Caco-2 (cell line): ENCODE measurements around the gene TCERG1. TPM values are rescaled to one million over a fixed set of nuclear protein-coding genes. Genes with fewer than 3 reads are reported as not detected.

Source experiments
- BruUV-seq: library from RNA; stranded (reverse); fragments of 400-500 nt; replicated peaks from 2 replicates; lab custom pipeline; 2021; lab: Mats Ljungman, UMichigan
- CTCF ChIA-PET: fragments of 300-600 bp; sonication (Branson Sonifier 250); formaldehyde crosslinking; loops from one replicate; lab custom pipeline; 2022; ENCODE audit warnings: antibody characterized with exemption; lab: Charles Lee
- POLR2A ChIA-PET: fragments of 300-600 bp; sonication (Branson Sonifier 250); formaldehyde crosslinking; loops from one replicate; lab custom pipeline; 2022; ENCODE audit warnings: antibody characterized with exemption; lab: Charles Lee
- DNase-seq, 2 experiments: peaks; one replicate each; pipeline versions ENCODE4 v3.0.0 to v3.0.0-alpha.2; 2020 to 2022
- H3K27me3 ChIP-seq: replicated peaks from 2 replicates; pipeline ENCODE4 v1.6.0; 2011; ENCODE audit warnings: low read length; ENCODE audit not compliant: control insufficient read depth, insufficient read depth
- H3K36me3 ChIP-seq: 2 replicates; pipeline ENCODE4 v1.5.1; 2011; ENCODE audit warnings: low read length; ENCODE audit not compliant: control insufficient read depth, insufficient read depth
- H3K4me1 ChIP-seq: fragments of 250-450 bp; sonication (Bioruptor Pico); 2 replicates; pipeline ENCODE4 v1.5.1; 2020; ENCODE audit warnings: mild to moderate bottlenecking
- H3K4me3 ChIP-seq: 2 replicates; pipeline ENCODE4 v1.5.1; 2011; ENCODE audit warnings: low read depth, mild to moderate bottlenecking, control low read depth, low read length
- H3K9me3 ChIP-seq: fragments of 250-450 bp; sonication (Bioruptor Pico); 2 replicates; pipeline ENCODE4 v1.5.1; 2020; ENCODE audit warnings: mild to moderate bottlenecking, moderate library complexity
- H3K27ac Mint-ChIP-seq: one replicate; pipeline ENCODE4 v1.8.0; 2022; ENCODE audit warnings: mixed read lengths; ENCODE audit not compliant: unreplicated experiment
- H3K27me3 Mint-ChIP-seq: one replicate; pipeline ENCODE4 v1.8.0; 2022; ENCODE audit warnings: mixed read lengths; ENCODE audit not compliant: insufficient read depth, unreplicated experiment
- H3K36me3 Mint-ChIP-seq: one replicate; pipeline ENCODE4 v1.8.0; 2022; ENCODE audit warnings: mild to moderate bottlenecking, mixed read lengths; ENCODE audit not compliant: insufficient read depth, unreplicated experiment
- H3K4me1 Mint-ChIP-seq: one replicate; pipeline ENCODE4 v1.8.0; 2022; ENCODE audit warnings: low read depth, mixed read lengths; ENCODE audit not compliant: unreplicated experiment
- H3K4me3 Mint-ChIP-seq: one replicate; pipeline ENCODE4 v1.8.0; 2022; ENCODE audit warnings: mild to moderate bottlenecking, moderate library complexity, mixed read lengths; ENCODE audit not compliant: unreplicated experiment
- H3K9me3 Mint-ChIP-seq: one replicate; pipeline ENCODE4 v1.8.0; 2022; ENCODE audit warnings: mixed read lengths; ENCODE audit not compliant: unreplicated experiment
- CTCF ChIP-seq, 2 experiments: fragments of 200-600 bp in 1 of 2; IDR thresholded peaks; 1 replicate in 1 of 2; 2 replicates in 1 of 2; pipeline versions ENCODE4 v1.5.1 to v1.8.0; 2011 to 2022; ENCODE audit warnings: antibody characterized with exemption in 1 of 2, control low read depth in 1 of 2, inconsistent platforms in 1 of 2, low read depth in 1 of 2, low read length in 1 of 2, mild to moderate bottlenecking in 1 of 2, moderate library complexity in 1 of 2; ENCODE audit not compliant: insufficient read depth in 1 of 2, severe bottlenecking in 1 of 2, unreplicated experiment in 1 of 2
- intact Hi-C: fragments of 100-400 bp; cut with micrococcal nuclease; formaldehyde crosslinking; loops from one replicate; pipeline ENCODE4 v1.10.0; 2022; ENCODE audit not compliant: unreplicated experiment
- total RNA-seq: library from RNA; stranded (reverse); gene quantifications from 2 replicates; pipeline ENCODE4 v1.2.3, GENCODE V29; 2022

Gene TCERG1
- total RNA-seq, 1 experiment from 2014 or later, result 97.1 TPM

GRCh38 chr5:146400201-146400600, 46.9 kb upstream of the TCERG1 start:
- Mint-ChIP-seq H3K4me3 (no peak overlapping the region), H3K36me3 (no peaks in the 10 kb centered on the region), H3K4me1 (no peaks in the 10 kb centered on the region), H3K27ac (no peak overlapping the region), H3K9me3 (no peaks in the 10 kb centered on the region), H3K27me3 (peaks cover 28% of the 10 kb centered on the region)
- Histone ChIP-seq H3K4me3 (no peak overlapping the region), H3K9me3 (no peaks in the 10 kb centered on the region), H3K4me1 (no peaks in the 10 kb centered on the region), H3K36me3 (no peaks in the 10 kb centered on the region), H3K27me3 (no peaks in the 10 kb centered on the region)
- CTCF ChIA-PET, result no interaction called here
- no peak for DNase-seq
- TF ChIP-seq CTCF (IDR thresholded peaks at IDR 0.05; ENCODE audit: insufficient read depth in 1 of 2, low read depth in 1 of 2, low read length in 1 of 2, severe bottlenecking in 1 of 2, unreplicated experiment in 1 of 2), result no peak
- BruUV-seq, result no TSS peak
- intact Hi-C loops, result no loop called here
- POLR2A ChIA-PET, result no interaction called here

GRCh38 chr5:146401021-146401420, 46.1 kb upstream of the TCERG1 start:
- H3K9me3 ChIP-seq, result no peaks in the 10 kb centered on the region
- TF ChIP-seq CTCF (IDR thresholded peaks at IDR 0.05; ENCODE audit: insufficient read depth in 1 of 2, low read depth in 1 of 2, low read length in 1 of 2, severe bottlenecking in 1 of 2, unreplicated experiment in 1 of 2), result no peak
- no peak for DNase-seq
- no peaks in the 10 kb centered on the region for H3K36me3 Mint-ChIP-seq
- no peaks in the 10 kb centered on the region for H3K4me1 Mint-ChIP-seq
- BruUV-seq, result no TSS peak
- ChIA-PET CTCF (no interaction called here), POLR2A (no interaction called here)
- H3K27me3 ChIP-seq, result no peaks in the 10 kb centered on the region
- H3K27me3 Mint-ChIP-seq, result peaks cover 31% of the 10 kb centered on the region
- no peak overlapping the region for H3K4me3 Mint-ChIP-seq
- no peaks in the 10 kb centered on the region for H3K4me1 ChIP-seq
- no peaks in the 10 kb centered on the region for H3K36me3 ChIP-seq
- intact Hi-C loops, result no loop called here
- no peaks in the 10 kb centered on the region for H3K9me3 Mint-ChIP-seq
- no peak overlapping the region for H3K27ac Mint-ChIP-seq
- no peak overlapping the region for H3K4me3 ChIP-seq

- ChIA-PET CTCF (no interaction called here), POLR2A (no interaction called here)
- no peak for DNase-seq
- Mint-ChIP-seq H3K4me3 (no peak overlapping the region), H3K36me3 (no peaks in the 10 kb centered on the region), H3K27me3 (peaks cover 23% of the 10 kb centered on the region), H3K4me1 (no peaks in the 10 kb centered on the region), H3K27ac (no peak overlapping the region), H3K9me3 (no peaks in the 10 kb centered on the region)
- Histone ChIP-seq H3K4me1 (no peaks in the 10 kb centered on the region), H3K27me3 (no peaks in the 10 kb centered on the region), H3K4me3 (no peak overlapping the region), H3K36me3 (no peaks in the 10 kb centered on the region), H3K9me3 (no peaks in the 10 kb centered on the region)
- no peak for TF ChIP-seq CTCF (IDR thresholded peaks at IDR 0.05; ENCODE audit: insufficient read depth in 1 of 2, low read depth in 1 of 2, low read length in 1 of 2, severe bottlenecking in 1 of 2, unreplicated experiment in 1 of 2)
- no TSS peak for BruUV-seq
- intact Hi-C loops, result no loop called here
Measured at GRCh38 chr5:146402949-146403348, 44.2 kb upstream of the TCERG1 start.
